Type B pancreatic cell (in vitro differentiated cells): ENCODE measurements around the gene SMCO3. TPM values are rescaled to one million over a fixed set of nuclear protein-coding genes. Genes with fewer than 3 reads are reported as not detected.

Experiments
- DNase-seq: peaks from one replicate; pipeline ENCODE4 v3.0.0; 2021; ENCODE audit warnings: mixed read lengths; ENCODE audit not compliant: unreplicated experiment; ENCODE audit errors: extremely low spot score
- H3K27ac Mint-ChIP-seq: 2 replicates; pipeline ENCODE4 v1.8.0; 2021; ENCODE audit warnings: mild to moderate bottlenecking, mixed read lengths
- H3K27me3 Mint-ChIP-seq: 2 replicates; pipeline ENCODE4 v1.8.0; 2021; ENCODE audit warnings: mixed read lengths
- H3K36me3 Mint-ChIP-seq: 2 replicates; pipeline ENCODE4 v1.8.0; 2021; ENCODE audit warnings: mixed read lengths
- H3K4me1 Mint-ChIP-seq: one replicate; pipeline ENCODE4 v1.8.0; 2021; ENCODE audit warnings: mixed read lengths; ENCODE audit not compliant: unreplicated experiment
- H3K4me3 Mint-ChIP-seq: 2 replicates; pipeline ENCODE4 v1.8.0; 2021; ENCODE audit warnings: mild to moderate bottlenecking, mixed read lengths
- H3K9me3 Mint-ChIP-seq: 2 replicates; pipeline ENCODE4 v1.8.0; 2021; ENCODE audit warnings: mixed read lengths
- CTCF ChIP-seq: fragments of 200-600 bp; sonication (generic); conservative IDR thresholded peaks from 2 replicates; pipeline ENCODE4 v1.5.0; 2021; ENCODE audit warnings: antibody characterized with exemption, mild to moderate bottlenecking
- total RNA-seq: library from RNA; stranded (reverse); gene quantifications from 2 replicates; pipeline ENCODE4 v1.2.1, GENCODE V29; 2021; ENCODE audit warnings: low replicate concordance

The SMCO3 gene
- total RNA-seq, 1 donor from 2014 or later: not detected

- no peak overlapping the region for H3K27ac Mint-ChIP-seq
- H3K9me3 Mint-ChIP-seq: no peaks in the 10 kb centered on the region
- peaks cover 18% of the 10 kb centered on the region for H3K4me1 Mint-ChIP-seq
- TF ChIP-seq CTCF: no peak
- no peak for DNase-seq
- H3K4me3 Mint-ChIP-seq: no peak overlapping the region
- no peaks in the 10 kb centered on the region for H3K27me3 Mint-ChIP-seq
- peaks cover 13% of the 10 kb centered on the region for H3K36me3 Mint-ChIP-seq
Measured at GRCh38 chr12:14780859-14781258, 33.1 kb downstream of the SMCO3 start.

GRCh38 chr12:14779834-14780233, 34.1 kb downstream of the SMCO3 start:
- Mint-ChIP-seq H3K27ac (no peak overlapping the region), H3K36me3 (peaks cover 15% of the 10 kb centered on the region), H3K4me3 (no peak overlapping the region), H3K4me1 (peaks cover 24% of the 10 kb centered on the region), H3K9me3 (no peaks in the 10 kb centered on the region), H3K27me3 (peaks cover under 1% of the 10 kb centered on the region)
- no peak for TF ChIP-seq CTCF
- DNase-seq: no peak

DNA sequence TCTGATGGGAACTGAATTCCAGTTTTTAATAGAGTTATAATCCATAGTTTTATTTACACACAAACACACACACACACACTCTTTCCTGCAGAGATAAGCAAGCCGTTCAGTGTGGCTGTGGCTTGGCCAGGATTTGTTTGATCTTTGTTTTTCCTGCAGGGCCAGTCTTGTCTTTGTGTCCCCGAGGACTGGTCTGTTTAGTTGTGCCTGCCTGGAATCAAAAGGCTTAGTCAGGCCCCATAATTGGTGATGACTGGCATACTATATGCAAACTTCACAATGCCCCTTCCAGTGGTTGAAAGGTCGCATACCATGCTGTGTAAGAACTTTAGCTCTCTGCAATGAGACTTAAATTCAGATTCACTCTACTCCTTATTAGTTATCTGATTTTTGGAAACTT, 36.7 kb downstream of the SMCO3 start:
- Mint-ChIP-seq H3K36me3 (peaks cover 15% of the 10 kb centered on the region), H3K27ac (peak overlapping the region; percentile 98), H3K4me1 (peaks cover 29% of the 10 kb centered on the region), H3K27me3 (peaks cover 8% of the 10 kb centered on the region), H3K4me3 (peak overlapping the region; percentile 98), H3K9me3 (no peaks in the 10 kb centered on the region)
- no peak for DNase-seq
- TF ChIP-seq CTCF: no peak

DNA sequence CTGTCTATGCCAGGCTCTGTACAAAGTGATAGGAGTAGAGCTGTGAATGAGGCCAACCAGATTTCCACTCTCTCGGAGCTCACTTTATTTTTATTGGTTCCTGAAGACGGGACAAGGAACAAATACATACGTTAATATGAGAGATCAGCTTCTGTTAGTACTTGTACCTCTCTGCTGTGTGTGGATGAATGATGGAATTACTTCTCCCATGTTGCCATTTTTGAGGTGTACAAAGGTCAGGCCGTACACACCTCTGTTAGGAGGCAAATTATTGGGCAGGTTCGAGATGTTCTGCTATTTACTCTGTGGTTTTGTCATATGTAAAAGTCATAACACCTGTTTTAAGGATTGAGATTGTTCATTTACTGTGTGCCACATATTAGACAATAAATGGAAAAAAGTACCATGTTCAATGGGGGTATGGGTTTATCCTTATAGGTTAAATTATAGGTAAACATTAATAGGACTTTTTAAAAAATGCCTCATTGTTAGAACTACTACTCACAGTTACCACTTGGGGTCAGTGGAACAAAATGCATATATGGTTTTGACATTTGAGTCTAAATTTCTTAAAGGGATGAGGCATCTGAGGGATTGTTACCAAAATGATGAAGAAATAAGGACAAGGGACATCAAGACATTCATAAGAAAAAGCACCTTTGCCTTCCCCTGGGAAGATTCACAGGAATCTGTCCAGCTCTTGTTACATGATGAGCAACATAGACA, 37.6 kb downstream of the SMCO3 start:
- Mint-ChIP-seq H3K4me1 (peaks cover 29% of the 10 kb centered on the region), H3K27me3 (peaks cover 8% of the 10 kb centered on the region)

DNA sequence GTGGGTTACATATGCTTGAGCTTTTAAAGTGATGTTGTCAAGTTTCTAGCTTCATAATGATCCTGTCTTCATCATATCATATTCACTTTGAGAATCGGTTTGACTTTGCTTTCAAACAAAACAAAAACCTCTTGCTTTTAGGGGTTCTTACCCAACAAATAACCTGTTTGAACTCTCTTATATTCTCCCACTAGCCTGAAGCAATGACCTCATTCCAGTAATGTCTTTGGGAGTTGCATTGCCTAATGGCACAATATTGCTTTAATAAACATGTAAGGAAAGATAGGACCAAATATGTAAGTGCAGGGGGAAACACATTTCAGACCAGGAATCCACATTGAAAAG, 38.4 kb downstream of the SMCO3 start:
- DNase-seq: no peak
- Mint-ChIP-seq H3K9me3 (no peaks in the 10 kb centered on the region), H3K4me1 (peaks cover 29% of the 10 kb centered on the region), H3K36me3 (peaks cover 25% of the 10 kb centered on the region), H3K27ac (peak overlapping the region; percentile 98), H3K4me3 (peak overlapping the region; percentile 98), H3K27me3 (peaks cover 13% of the 10 kb centered on the region)
- TF ChIP-seq CTCF: no peak

More for the DNA sequence above, 37.6 kb downstream of the SMCO3 start:
- Mint-ChIP-seq H3K4me3 (peak overlapping the region; percentile 98), H3K9me3 (no peaks in the 10 kb centered on the region), H3K27ac (peak overlapping the region; percentile 98), H3K36me3 (peaks cover 20% of the 10 kb centered on the region)
- TF ChIP-seq CTCF: peak; percentile 55
- DNase-seq: no peak
